Cerebellar cortex (tissue), 1 donor: ENCODE measurements around the gene KRTAP4-6.
"Not testable (repeated sequence)": the region's sequence is repeated elsewhere in the genome, so short reads cannot be mapped to it uniquely, and the experiment has no call there.

Source experiments
- DNase-seq: peaks from one replicate; pipeline ENCODE4 v3.0.0-alpha.2; 2015; ENCODE audit warnings: low spot score

The KRTAP4-6 gene

GRCh38 chr17:41147531-41148204 lies 7.3 kb upstream of the KRTAP4-6 start:
- no peak for DNase-seq

DNA sequence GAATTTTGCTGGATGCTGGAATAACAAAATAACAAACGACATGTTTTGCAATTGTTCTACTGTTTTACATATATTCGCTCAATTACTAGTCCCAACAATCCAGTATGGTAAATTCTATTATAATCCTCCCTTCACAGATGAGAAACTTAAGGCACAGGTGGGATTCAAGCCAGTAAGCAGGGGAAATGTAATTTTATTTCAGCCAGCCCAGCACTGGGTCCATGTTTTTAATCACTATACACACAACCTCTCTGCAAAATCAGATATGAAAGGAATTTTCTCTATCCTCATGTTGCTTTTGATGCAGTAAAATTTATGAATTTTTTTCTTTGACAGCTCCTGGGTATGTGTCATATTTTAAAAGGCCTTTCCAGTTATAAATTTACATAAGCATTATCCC lies 4.9 kb upstream of the KRTAP4-6 start:
- no peak for DNase-seq

DNA sequence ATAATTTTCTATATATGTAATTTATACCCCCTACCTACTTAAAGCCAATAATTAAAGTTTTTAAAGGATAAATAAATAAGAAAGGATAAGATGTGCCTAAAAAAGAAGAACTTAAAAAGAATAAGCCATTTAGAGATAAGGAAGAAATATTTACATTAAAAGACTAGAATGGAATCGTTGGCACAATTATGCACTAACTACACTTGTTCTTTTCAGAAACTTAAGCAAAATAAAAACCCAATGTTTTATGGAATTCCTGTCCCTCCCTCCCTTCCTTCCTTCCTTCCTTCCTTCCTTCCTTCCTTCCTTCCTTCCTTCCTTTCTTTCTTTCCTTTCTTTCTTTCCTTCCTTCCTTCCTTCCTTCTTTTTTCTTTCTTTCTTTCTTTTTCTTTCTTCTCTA lies 4.5 kb upstream of the KRTAP4-6 start:
- DNase-seq = no peak

GRCh38 chr17:41141361-41141760 lies 1.0 kb upstream of the KRTAP4-6 start:
- no peak for DNase-seq

GRCh38 chr17:41139865-41140264 lies 479 bp downstream of the KRTAP4-6 start:
- DNase-seq = not testable (repeated sequence)

GRCh38 chr17:41133880-41134735 lies 6.2 kb downstream of the KRTAP4-6 start:
- DNase-seq = no peak

GRCh38 chr17:41131979-41132378 lies 8.4 kb downstream of the KRTAP4-6 start:
- no peak for DNase-seq

DNA sequence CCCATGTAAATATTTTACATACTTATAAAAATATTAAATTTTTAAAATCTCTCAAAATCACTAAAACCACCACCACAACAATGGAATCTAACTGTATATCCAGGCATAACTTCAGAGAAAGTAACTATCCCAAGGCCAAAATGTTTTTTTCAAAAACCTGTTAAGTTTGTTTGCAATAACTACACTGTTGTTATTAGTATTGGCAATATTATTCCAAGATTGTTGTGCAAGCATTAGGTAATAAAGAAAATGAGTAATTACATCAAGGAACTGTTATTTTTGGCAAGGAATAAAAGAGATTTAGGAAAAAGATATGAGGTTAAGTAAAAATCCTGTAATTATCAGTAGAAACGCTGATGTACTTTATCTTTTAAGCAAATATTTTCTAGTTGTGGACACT lies 13.0 kb downstream of the KRTAP4-6 start:
- DNase-seq = no peak

GRCh38 chr17:41126412-41126811 lies 13.9 kb downstream of the KRTAP4-6 start:
- DNase-seq = no peak

DNA sequence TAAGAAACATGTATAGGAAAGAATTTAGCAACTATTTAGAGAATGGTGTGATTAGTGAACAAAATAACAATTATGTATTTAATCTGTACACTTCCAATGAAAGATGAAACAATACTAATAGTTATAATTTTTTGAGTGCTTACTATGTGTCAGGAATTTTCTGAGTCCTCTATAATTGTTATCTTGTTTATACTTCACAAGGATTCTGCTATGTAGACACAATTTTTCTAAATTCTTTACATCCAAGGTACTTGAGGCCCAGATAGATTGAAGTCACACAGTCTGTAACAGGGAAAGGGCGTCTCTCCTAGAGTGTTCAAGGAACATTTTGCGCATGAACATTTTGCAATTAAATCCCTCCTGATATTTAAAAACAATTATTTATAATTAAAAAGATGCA lies 15.3 kb downstream of the KRTAP4-6 start:
- no peak for DNase-seq

DNA sequence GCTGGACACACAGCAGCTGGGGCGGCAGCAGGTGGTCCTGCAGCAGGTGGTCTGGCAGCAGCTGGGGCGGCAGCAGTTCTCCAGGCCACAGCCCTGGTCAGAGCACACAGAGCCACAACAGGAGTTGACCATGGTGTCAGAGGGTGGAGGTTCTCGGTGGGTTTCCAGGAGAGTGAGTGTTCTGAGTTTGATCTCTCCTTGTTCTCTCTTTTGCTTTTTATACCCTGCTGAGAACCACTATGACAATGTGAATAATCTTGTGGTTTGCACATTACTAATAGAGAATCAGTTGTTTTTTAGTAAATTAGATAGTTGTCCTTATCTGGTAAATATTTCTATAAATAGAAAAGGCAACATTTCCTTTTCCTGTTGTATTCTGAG lies 16.4 kb downstream of the KRTAP4-6 start, which contains the start of gene KRTAP4-12:
KRTAP4-12 (minus strand) TSS at position 192 of the 381 bp plus-strand sequence; CDS start at position 132, 60 bp downstream.
- not testable (repeated sequence) for DNase-seq

DNA sequence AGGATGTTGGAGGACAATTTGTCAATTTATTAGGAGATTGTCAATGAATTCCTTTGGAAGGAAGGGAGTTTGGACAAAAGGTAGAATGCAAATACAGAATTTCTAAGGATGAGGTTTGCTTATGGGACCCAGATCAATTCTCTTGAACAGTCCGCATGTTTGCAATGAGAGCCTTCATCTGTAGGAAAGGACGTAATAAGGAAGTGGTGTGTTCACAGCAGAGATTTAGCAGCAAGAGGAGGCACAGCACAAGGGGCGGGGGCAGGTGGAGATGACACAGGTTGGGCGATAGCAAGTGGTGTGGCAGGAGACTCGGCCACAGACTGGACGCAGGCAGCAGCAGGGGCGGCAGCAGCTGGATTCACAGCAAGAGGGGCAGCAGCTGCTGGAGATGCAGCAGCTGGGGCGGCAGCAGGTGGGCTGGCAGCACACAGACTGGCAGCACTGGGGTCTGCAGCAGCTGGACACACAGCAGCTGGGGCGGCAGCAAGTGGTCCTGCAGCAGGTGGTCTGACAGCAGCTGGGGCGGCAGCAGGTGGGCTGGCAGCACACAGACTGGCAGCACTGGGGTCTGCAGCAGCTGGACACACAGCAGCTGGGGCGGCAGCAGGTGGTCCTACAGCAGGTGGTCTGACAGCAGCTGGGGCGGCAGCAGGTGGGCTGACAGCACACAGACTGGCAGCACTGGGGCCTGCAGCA lies 16.9 kb downstream of the KRTAP4-6 start:
- not testable (repeated sequence) for DNase-seq

DNA sequence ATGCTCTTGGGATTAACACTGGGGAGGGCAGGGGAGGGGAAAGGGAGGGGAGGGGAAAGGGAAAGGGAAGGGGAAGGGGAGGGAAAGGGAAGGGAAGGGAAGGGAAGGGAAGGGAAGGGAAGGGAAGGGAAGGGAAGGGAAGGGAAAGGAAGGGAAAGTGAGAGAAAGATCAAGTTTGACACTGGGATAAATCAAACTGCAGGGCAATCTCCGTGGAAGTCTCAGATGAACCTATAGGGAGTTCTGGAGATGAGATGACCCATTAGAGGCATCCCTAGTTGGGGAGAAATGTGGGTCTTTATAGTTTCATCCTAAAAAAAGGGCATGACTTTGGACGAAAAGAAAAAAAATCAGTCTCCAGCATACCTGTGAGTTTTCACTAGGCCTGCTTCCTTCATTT lies 18.6 kb downstream of the KRTAP4-6 start:
- DNase-seq = no peak

- DNase-seq = not testable (repeated sequence)
These were observed 20.4 kb downstream of the KRTAP4-6 start for GRCh38 chr17:41119696-41120690.

GRCh38 chr17:41118721-41119120 lies 21.6 kb downstream of the KRTAP4-6 start:
- no peak for DNase-seq

GRCh38 chr17:41117846-41118386 lies 22.4 kb downstream of the KRTAP4-6 start, which contains the start of gene KRTAP4-11:
Gene KRTAP4-11, minus strand, starts transcription at chr17:41118373. Its CDS starts 58 bp downstream, at chr17:41118315.
- DNase-seq = not testable (repeated sequence)

DNA sequence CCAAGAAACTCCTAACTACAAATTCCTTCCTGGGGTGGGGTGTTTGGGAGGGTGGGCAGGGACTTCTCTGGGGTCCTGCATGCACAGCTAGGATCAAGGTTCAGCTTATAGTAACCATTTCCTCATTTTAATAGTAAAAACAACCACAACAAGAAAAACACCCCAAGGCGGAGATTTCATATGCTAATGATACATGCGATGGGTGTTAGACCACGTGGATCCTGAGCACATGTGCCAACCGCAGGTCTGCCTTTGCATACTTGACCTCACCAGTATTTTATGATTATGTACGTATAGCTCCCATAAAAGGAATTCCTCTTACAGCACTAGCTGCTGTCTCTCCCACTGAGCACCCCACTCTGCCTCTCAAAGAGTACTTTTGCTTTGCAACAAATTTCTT lies 24.0 kb downstream of the KRTAP4-6 start:
- no peak for DNase-seq

DNA sequence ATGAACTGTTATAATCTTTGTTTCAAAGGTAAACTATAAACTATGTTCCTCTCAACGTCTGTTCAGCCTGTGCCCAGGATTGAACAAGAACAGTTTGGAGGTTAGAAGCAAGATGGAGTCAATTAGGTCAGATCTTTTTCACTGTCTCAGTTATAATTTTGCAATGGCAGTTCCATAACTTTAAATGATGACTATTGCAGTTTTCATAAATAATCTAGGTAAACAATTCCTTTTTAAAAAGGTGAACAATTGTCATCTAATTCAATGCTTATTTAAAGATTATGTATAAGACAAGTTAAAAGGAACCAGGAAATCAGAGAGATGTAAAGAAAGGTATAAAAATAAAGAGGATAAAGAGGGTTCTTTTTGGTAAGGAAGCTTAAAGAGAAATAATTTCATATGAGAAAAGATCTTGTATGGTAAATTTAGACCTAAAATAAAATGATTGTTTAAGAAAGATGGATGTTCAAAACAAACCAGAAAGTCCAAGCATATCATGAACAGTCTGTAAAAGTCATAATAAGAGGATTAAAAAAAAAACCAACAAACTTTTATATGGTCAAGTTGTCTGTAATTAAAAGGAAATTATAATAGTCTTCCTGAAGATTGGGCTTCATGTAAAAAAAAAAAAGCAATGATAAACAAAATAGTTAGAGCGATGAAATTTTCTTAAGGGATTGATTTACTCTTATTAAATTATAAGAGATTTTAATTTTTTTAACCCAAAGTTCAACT lies 29.0 kb downstream of the KRTAP4-6 start:
- DNase-seq = no peak

- DNase-seq = not testable (repeated sequence)
These were observed 31.5 kb downstream of the KRTAP4-6 start for GRCh38 chr17:41108728-41109386.
